MCF 10A (cell line): ENCODE data around the gene ERICH3. TPM values are rescaled to one million over a fixed set of nuclear protein-coding genes. Genes with fewer than 3 reads are reported as not detected.

Source experiments
- BruUV-seq: library from RNA; stranded (reverse); fragments of 400-500 nt; replicated peaks from 2 replicates; lab custom pipeline; 2021; lab: Mats Ljungman, UMichigan
- CTCF ChIA-PET: fragments of 300-600 bp; sonication (Branson Sonifier 250); formaldehyde crosslinking; extraction: SDS; loops from one replicate; lab custom pipeline; 2021; ENCODE audit warnings: antibody characterized with exemption, inconsistent platforms; lab: Yijun Ruan, JAX
- POLR2A ChIA-PET: fragments of 300-600, 350-650 bp; sonication (Branson Sonifier 250); formaldehyde crosslinking; extraction: SDS; loops from one replicate; lab custom pipeline; 2020; ENCODE audit warnings: antibody characterized with exemption, inconsistent platforms; lab: Yijun Ruan, JAX
- DNase-seq: peaks from one replicate; pipeline ENCODE4 v3.0.0-alpha.2; 2018; ENCODE audit not compliant: unreplicated experiment
- H3K27ac Mint-ChIP-seq: one replicate; pipeline ENCODE4 v1.8.0; 2022; ENCODE audit warnings: mild to moderate bottlenecking, low read depth, mixed read lengths; ENCODE audit not compliant: unreplicated experiment
- H3K27me3 Mint-ChIP-seq: one replicate; pipeline ENCODE4 v1.8.0; 2022; ENCODE audit warnings: mixed read lengths; ENCODE audit not compliant: insufficient read depth, unreplicated experiment
- H3K36me3 Mint-ChIP-seq: one replicate; pipeline ENCODE4 v1.8.0; 2022; ENCODE audit warnings: mild to moderate bottlenecking, moderate library complexity, mixed read lengths; ENCODE audit not compliant: insufficient read depth, unreplicated experiment
- H3K4me1 Mint-ChIP-seq: one replicate; pipeline ENCODE4 v1.8.0; 2022; ENCODE audit warnings: mixed read lengths; ENCODE audit not compliant: insufficient read depth, unreplicated experiment
- H3K4me3 Mint-ChIP-seq: one replicate; pipeline ENCODE4 v1.8.0; 2022; ENCODE audit warnings: mild to moderate bottlenecking, moderate library complexity, mixed read lengths; ENCODE audit not compliant: unreplicated experiment
- H3K9me3 Mint-ChIP-seq: one replicate; pipeline ENCODE4 v1.8.0; 2022; ENCODE audit warnings: mixed read lengths; ENCODE audit not compliant: unreplicated experiment
- CTCF ChIP-seq: fragments of 200-600 bp; IDR thresholded peaks from one replicate; pipeline ENCODE4 v1.8.0; 2022; ENCODE audit warnings: antibody characterized with exemption, mild to moderate bottlenecking; ENCODE audit not compliant: unreplicated experiment
- intact Hi-C: fragments of 100-400 bp; cut with micrococcal nuclease; formaldehyde crosslinking; loops from 2 replicates; pipeline ENCODE4 v1.14.1; 2022
- total RNA-seq: library from RNA; stranded (reverse); gene quantifications from 2 replicates; pipeline ENCODE4 v1.2.3, GENCODE V29; 2022

Gene ERICH3
- total RNA-seq, 1 experiment from 2014 or later, result not detected

GRCh38 chr1:74681449-74681848 is 7.9 kb upstream of the ERICH3 start:
- intact Hi-C loops, result loop anchor here (10.0 kb wide), 2 partner anchors 217 to 687 kb away; no protein-coding TSS in a partner anchor
- H3K36me3 Mint-ChIP-seq, result no peaks in the 10 kb centered on the region
- CTCF ChIA-PET, result interaction anchor here (3.7 kb wide), 1 partner anchor 9 kb away, joined by 23 read pairs; no protein-coding TSS in a partner anchor
- H3K4me1 Mint-ChIP-seq, result no peaks in the 10 kb centered on the region
- H3K27ac Mint-ChIP-seq, result no peak overlapping the region
- no peak for TF ChIP-seq CTCF
- H3K4me3 Mint-ChIP-seq, result no peak overlapping the region
- no peaks in the 10 kb centered on the region for H3K27me3 Mint-ChIP-seq
- DNase-seq, result no peak
- BruUV-seq, result no TSS peak
- POLR2A ChIA-PET, result no interaction called here
- H3K9me3 Mint-ChIP-seq, result no peaks in the 10 kb centered on the region

GRCh38 chr1:74681001-74681400 is 7.4 kb upstream of the ERICH3 start:
- POLR2A ChIA-PET, result no interaction called here
- no peak for TF ChIP-seq CTCF
- no peaks in the 10 kb centered on the region for H3K4me1 Mint-ChIP-seq
- BruUV-seq, result no TSS peak
- CTCF ChIA-PET, result interaction anchor here (3.7 kb wide), 1 partner anchor 9 kb away, joined by 23 read pairs; no protein-coding TSS in a partner anchor
- H3K27ac Mint-ChIP-seq, result no peak overlapping the region
- no peak overlapping the region for H3K4me3 Mint-ChIP-seq
- H3K27me3 Mint-ChIP-seq, result no peaks in the 10 kb centered on the region
- no peaks in the 10 kb centered on the region for H3K36me3 Mint-ChIP-seq
- H3K9me3 Mint-ChIP-seq, result no peaks in the 10 kb centered on the region
- intact Hi-C loops, result loop anchor here (10.0 kb wide), 2 partner anchors 216 to 686 kb away; no protein-coding TSS in a partner anchor
- no peak for DNase-seq

GRCh38 chr1:74679811-74680210 is 6.2 kb upstream of the ERICH3 start:
- no peak for DNase-seq
- H3K9me3 Mint-ChIP-seq, result no peaks in the 10 kb centered on the region
- TF ChIP-seq CTCF, result no peak
- CTCF ChIA-PET, result interaction anchor here (3.7 kb wide), 1 partner anchor 10 kb away, joined by 23 read pairs; no protein-coding TSS in a partner anchor
- H3K27me3 Mint-ChIP-seq, result no peaks in the 10 kb centered on the region
- BruUV-seq, result no TSS peak
- no peaks in the 10 kb centered on the region for H3K4me1 Mint-ChIP-seq
- POLR2A ChIA-PET, result no interaction called here
- intact Hi-C loops, result loop anchor here (10.0 kb wide), 2 partner anchors 215 to 685 kb away; no protein-coding TSS in a partner anchor
- no peak overlapping the region for H3K27ac Mint-ChIP-seq
- no peaks in the 10 kb centered on the region for H3K36me3 Mint-ChIP-seq
- H3K4me3 Mint-ChIP-seq, result no peak overlapping the region

- Mint-ChIP-seq H3K9me3 (no peaks in the 10 kb centered on the region), H3K27me3 (no peaks in the 10 kb centered on the region), H3K27ac (no peak overlapping the region), H3K36me3 (no peaks in the 10 kb centered on the region), H3K4me1 (no peaks in the 10 kb centered on the region), H3K4me3 (no peak overlapping the region)
- intact Hi-C loops, result no loop called here
- ChIA-PET POLR2A (no interaction called here), CTCF (interaction anchor here (0.7 kb wide), 1 partner anchor 31 kb away, joined by 3 read pairs; no protein-coding TSS in a partner anchor)
- no peak for DNase-seq
- no peak for TF ChIP-seq CTCF
- no TSS peak for BruUV-seq
Observed at GRCh38 chr1:74677926-74678325, 4.3 kb upstream of the ERICH3 start.
